Epidermal melanocyte (primary cell): Measurements from ENCODE around the gene B3GNT3.
"Not testable (repeated sequence)": the region's sequence is repeated elsewhere in the genome, so short reads cannot be mapped to it uniquely, and the experiment has no call there.

ENCODE experiments used
- DNase-seq: peaks from one replicate; pipeline ENCODE4 v3.0.0; 2011; ENCODE audit warnings: low spot score; ENCODE audit not compliant: insufficient read length

Gene B3GNT3

DNA sequence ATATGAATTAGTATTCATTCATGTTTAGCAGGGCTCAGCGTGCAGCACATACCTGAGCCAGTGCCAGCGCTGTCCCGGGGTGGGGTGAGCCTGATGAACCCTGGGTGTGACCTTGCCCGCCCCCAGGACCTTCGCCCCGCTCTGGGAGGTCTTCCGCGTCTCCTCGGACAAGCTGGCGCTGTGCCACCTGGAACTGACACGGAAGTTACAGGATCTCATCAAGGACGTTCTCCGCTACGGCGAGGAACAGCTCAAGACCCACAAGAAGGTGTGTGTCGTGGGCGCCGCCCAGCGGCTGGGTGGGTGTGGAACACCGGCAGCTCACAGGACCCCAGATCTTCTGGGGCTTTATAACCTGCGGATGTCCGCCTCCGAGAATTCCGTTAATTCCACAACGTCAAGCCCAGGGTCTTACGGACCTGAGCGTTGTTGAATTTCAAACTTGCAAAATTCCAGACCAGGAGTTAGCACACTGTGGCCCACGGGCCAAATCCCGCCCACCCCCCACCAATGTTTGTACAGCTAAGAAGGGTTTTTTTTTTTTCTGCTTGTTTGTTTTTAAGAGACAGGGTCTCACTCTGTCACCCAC is 28.3 kb upstream of the B3GNT3 start:
- no peak for DNase-seq

DNA sequence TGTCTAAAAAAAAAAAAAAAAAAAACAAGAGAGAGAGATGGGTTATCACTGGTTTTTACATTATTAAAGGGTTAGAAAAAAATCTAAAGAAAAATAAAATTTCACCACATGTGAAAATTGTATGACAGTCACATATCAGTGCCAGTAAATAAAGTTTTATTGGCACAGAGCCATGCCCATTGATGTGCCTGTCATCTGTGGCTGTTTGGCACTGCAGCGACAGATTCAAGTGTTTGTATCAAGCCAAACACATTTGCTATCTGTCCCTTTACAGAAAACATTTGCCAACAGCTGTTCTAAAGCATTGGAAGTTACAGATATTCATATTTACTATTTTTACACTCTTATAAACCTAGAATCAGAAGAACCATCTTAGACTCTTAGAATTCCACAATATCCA is 27.4 kb upstream of the B3GNT3 start:
- DNase-seq = no peak

DNA sequence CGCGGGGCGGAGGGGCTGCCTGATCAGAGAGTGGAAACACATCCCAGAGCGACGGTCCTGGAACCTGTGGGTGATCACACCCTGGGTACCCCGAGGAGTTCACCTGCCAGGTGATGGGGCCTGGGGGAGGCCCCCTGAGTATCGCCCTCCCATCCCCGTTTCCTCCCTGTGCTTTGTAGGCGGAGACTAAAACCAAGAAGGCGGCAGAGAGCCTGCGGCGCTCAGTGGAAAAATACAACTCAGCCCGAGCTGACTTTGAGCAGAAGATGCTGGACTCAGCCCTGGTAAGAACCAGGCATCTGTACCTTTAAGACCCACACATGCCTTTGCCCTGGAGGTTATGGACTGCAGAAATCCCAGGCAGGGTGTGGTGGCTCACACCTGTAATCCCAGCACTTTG is 24.3 kb upstream of the B3GNT3 start:
- DNase-seq = no peak

DNA sequence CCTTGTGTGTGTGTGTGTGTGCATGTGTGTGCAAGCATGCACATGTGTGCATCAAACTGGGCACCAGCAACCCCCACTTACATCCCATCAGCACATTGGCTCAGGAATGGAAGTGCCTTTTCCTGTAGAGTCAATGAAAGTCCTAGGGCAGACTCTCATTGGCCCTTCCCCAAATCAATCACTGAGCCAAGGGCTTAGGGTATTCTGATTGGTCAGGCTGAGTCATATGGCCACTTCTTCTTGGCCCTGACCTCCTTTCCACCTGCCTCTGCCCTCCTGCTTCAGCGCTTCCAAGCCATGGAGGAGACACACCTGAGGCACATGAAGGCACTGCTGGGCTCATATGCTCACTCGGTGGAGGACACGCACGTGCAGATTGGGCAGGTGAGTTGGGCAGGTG is 22.8 kb upstream of the B3GNT3 start:
- DNase-seq = no peak

DNA sequence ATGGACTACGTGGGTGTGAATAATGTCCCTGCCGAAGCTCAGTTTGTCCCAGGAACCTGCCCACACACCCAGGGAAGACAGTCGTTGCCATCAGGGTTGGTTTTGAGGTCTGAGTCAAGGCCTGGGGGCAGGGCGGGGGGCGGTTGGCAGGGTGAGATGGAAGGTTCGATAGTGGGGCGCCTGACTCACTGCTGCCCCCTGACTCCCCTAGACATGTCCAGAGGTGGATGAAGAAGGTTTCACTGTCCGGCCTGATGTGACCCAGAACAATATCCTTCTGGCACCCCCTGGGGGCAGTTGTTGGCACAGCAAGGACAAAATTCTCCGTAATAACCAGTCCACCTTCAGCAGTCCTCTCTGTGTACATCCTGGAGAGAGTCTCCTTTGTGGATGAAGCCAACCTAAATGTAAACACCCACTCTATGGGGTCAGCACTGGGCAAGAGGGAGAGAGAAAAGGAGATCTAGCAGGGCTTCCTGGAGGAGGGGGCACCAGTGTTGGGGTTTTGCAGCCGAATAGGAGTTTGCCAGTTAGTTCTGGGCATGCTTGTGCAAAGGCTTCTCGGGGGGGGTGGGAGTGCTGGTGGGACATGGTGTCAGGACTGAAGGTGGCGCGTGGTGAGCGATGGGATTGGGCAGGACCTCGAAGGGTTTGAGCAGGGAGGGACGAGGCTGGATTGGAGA is 19.6 kb upstream of the B3GNT3 start:
- no peak for DNase-seq

DNA sequence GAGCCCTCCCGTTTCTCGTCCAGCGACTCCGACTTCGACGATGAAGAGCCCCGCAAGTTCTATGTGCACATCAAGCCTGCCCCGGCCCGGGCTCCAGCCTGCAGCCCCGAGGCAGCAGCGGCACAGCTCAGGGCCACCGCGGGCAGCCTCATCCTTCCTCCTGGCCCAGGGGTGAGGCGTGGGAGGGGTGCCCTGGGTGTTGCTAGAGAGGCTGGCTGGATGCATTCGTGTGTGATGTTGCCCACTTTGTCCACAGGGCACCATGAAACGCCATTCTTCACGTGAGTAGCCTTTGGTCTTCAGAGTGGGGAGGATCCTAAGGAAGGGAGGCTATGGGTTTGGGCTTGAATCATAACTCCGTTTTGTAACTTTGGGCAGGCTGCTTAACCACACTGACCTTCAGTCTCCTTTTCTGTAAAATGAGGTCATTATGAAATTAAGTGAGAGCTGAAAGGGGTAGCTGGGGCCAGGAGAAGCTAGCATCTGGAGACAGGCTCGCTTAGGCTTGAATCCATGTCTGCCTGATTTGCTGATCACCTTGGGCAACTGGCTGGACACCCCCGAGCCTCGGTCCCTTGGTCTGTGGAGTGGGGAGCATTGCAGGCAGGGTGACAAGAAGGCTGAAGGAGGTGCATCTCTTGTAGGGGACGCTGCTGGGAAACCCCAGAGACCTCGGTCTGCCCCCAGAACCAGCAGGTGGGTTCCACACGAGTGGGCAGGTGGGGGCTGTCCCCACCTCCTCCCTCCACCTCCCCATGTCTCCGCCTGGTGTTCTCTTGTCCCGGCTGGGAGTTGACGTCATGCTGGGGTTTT is 18.7 kb upstream of the B3GNT3 start:
- DNase-seq = no peak

DNA sequence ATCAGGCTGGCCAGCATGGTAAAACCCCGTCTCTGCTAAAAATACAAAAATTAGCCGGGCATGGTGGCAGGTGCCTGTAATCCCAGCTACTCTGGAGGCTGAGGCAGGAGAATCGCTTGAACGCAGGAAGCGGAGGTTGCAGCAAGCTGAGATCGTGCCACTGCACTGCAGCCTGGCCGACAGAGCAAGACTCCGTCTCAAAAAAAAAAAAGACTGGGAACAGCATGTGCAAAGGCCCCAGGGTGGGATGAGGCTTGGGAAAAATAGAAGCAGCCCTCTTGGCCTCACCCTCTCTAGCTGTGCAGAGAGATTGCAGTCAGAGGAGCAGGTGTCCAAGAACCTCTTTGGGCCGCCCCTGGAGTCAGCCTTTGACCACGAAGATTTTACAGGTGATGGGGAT is 17.1 kb upstream of the B3GNT3 start:
- not testable (repeated sequence) for DNase-seq

DNA sequence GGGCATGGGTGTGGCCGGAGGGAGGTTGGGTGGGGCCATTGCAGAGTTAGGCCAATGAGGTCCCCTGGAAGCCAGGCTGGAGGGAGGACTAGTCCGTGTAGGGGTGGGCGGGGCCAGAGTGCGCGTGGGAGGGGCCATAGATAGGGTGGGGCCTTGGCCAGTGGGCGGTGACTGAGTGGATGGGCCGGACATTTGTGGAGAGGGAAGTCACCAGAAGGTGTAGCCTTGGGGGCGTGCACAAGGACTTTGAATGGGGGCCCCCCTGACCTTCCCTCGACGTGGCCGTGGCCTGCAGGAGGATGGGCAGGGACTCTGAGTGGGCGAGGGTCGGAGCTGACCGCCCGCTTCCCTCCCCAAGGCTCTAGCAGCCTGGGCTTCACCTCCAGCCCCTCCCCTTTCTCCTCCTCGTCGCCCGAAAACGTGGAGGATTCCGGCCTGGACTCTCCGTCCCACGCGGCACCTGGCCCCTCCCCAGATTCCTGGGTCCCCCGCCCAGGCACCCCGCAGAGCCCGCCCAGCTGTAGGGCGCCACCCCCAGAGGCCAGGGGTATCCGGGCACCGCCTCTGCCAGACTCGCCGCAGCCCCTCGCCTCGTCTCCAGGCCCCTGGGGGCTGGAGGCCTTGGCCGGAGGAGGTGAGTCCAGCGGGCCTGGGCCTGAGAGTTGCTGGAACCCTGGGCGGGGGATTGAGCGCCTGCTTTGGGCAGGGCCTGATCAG is 16.5 kb upstream of the B3GNT3 start:
- DNase-seq = no peak

DNA sequence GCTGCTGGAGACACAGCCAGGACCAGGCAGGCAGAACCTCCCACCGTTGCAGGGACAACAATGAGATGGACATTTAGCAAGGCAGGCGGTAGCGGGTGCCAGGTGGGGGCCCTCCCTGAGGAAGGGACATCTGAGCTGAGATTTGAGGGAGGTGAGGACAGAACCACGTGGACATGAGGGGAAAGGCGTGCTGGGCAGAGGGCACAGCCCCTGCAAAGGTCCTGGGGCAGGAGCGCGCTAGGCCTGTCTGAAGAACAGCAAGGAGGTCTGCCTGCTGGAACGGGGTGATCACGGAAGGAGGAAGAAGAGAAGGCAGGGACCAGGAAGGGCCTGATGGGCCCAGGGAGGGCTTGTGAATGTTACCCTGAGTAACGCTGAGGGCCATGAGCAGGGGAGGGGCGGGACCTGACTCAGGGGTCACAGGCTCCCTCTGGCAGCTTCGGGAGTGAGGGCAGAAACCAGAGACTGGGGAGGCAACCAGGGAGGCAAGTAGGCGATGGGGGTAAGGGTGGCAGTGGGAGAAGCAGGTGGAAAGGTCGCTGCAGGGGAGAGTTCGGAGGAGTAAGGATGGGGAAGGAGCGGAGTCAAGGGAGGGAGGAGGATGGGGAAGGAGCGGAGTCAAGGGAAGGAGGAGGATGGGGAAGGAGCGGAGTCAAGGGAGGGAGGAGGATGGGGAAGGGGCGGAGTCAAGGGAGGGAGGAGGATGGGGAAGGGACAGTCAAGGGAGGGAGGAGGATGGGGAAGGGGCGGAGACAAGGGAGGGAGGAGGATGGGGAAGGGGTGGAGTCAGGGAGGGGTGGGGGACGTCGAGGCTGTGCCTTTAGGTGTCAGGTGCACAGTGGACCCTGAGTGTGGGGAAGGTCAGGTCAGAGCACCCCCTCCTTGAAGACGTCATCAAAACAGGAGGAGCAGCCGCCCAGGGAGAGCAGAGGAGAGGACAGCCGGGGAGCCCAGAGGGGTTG is 15.7 kb upstream of the B3GNT3 start:
- DNase-seq = no peak

DNA sequence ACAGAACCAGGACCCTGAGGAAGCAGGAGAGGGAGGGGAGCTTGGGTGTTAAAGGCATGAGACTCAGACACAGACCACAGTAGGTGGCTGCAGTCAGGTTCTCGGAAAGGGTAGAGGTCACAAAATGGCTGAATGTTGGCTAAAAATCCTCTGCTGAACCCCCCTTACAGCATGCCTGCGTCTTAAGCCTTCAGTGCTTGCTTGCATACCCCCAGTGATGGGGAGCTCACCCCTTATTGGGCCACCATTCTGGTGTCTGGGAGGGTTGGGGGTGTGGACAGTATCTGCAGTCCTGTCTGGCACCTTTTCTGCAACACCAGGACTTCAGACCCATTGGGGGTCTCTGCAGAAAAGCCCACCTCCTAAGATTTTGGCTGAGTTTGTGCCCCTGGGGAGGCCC is 14.2 kb upstream of the B3GNT3 start:
- no peak for DNase-seq

DNA sequence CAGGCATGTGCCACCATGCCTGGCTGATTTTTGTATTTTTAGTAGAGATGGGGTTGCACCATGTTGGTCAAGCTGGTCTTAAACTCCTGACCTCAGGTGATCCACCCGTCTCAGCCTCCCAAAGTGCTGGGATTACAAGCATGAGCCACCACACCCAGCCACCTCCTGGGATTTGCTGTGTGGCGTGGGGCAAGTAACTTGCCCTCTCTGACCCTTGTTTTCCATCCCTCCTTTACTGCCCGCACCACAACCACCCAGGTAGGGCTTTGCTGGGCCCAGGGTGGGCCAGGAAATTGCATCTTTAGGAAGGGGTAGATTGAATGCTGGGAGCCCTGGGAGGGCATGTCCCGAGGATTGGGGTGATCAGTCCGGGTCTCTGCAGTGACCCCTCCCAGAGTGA is 11.2 kb upstream of the B3GNT3 start:
- not testable (repeated sequence) for DNase-seq

DNA sequence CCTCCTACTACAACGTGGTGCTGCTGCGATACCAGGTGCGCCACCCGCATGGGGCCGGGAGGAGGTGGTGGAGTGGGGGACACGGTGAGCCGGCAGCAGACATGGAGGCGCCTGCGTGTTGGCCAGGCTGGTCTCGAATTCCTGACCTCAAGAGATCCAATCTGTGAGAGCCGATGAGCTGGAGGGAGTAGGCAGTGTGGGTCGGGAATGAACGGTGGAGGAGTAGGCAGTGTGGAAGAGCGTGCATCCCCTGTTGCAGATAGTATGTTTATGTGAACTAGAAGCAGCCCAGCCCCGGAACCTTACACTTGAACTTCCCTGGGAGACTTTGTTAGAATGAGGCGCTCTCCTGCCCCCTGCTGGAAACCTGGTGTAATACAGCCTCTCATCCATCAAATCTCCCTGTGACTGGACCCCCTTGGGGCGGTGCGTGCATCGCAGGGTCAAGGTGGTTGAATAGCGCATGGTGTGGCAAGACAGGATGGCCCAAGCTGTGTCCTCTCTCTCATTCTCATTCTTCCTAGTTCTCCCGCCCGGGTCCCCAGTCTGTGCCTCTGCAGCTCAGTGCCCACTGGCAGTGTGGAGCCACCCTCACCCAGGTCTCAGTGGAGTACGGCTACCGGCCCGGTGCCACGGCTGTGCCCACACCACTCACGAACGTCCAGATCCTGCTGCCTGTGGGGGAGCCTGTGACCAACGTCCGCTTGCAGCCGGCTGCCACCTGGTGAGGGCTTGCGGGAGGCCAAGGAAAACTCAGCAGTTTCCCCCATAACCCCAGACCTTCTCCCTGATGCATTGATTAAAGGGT is 10.5 kb upstream of the B3GNT3 start:
- DNase-seq = peak; percentile 78

DNA sequence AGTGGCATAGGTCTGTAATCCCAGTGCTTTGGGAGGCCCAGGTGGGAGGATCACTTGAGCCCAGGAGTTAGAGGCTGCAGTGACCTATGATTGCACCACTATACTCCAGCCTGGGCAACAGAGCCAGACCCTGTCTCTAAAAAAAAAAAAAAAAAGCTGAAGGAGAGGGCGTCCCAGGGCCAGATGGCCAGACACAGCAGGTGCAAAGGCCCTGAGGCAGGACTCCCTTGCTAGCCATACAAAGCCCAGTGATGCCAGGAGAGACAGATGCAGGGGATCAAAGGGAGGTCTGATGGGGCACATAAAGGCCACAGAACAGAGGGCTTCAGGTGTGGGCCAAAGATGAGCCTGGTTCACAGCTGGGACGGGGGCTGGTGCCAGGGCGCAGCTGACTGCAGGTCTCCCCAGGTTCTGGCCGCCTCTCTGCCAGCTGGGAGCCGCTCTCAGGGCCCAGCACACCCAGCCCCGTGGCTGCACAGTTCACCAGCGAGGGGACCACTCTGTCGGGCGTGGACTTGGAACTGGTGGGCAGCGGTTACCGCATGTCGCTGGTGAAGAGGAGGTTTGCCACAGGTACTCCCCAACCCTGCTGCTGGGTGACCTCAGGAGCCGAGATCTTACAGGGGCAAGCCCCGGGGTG is 7.5 kb upstream of the B3GNT3 start:
- no peak for DNase-seq

DNA sequence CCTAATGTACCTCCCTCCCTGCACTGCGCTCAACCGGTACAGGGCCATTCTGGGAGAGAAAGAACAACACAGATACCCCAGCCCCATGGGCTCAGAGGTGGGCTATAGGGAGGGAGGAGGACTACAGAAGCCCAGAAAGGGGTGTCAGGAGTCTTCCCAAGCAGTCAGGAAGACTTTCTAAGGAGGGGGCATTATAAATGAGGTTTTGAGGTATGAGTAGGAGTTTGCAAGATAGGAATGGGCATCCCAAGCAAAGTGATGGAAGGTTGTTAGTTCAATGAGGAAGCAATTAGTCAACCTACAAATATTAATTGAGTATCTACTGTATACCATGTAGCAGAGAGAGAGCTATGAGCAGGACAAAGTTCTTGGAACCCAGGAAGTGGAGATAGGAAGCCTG is 6.3 kb upstream of the B3GNT3 start:
- DNase-seq = no peak

DNA sequence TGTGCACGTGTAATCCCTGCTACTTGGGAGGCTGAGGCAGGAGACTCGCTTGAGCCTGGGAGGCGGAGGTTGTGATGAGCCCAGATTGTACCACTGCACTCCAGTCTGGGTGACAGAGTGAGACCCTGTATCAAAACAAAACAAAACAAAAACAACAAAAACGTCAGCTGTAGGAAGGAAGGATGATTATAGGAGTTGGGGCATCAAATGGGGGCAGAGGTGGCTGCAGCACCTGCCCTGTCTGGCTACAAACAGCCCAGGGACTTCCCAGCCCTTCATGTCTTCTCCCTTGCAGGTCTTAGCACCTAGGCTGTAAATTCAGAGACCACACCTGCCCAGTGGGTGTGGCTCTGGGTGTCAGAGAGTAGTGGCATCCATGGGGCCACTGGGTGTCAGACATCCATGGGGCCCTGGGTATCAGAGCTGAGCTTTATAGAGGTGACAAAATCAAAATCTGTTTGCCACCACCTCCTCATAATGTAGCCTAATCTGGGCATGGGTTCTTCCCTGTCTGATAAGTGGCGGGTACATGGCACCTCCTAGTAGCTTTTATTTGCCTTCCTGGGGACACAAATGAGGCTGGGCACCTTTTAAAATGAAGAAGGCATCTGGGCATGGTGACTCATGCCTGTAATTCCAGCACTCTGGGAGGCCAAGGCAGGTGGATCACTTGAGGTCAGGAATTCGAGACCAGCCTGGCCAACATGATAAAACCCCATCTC is 4.7 kb upstream of the B3GNT3 start:
- DNase-seq = no peak

DNA sequence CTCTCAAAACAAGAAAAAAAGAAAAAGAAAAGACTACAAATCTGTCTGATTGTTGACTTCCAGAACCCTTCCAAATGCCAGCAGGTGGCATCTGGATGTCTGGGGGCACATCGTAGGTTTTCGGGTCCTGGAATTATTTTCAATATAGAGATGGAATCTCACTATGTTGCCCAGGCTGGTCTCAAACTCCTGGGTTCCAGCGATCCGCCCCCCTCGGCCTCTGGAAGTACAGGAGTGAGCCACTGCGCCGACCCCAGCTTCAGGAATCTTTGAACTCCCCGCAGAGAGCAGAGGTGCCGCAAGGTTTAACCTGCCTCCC is 567 bp upstream of the B3GNT3 start:
- DNase-seq = no peak

DNA sequence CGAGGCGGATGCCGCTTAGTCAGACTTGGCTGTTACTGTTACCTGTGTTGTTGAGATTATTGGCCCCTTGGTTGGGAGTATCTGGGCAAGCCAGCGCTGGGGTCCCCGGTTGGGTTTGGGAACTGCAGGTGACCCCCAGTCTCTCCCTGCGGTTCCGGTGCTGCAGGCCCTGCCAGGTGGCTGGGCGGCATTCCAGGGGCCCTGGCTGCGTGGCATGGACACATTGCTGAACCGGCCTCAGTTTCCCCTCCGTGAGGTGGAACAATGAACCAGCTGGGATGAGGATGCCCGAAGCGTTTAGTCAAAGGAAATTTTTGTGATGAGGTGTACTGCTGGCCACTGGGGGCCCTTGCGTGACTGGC is 538 bp downstream of the B3GNT3 start:
- DNase-seq = no peak

DNA sequence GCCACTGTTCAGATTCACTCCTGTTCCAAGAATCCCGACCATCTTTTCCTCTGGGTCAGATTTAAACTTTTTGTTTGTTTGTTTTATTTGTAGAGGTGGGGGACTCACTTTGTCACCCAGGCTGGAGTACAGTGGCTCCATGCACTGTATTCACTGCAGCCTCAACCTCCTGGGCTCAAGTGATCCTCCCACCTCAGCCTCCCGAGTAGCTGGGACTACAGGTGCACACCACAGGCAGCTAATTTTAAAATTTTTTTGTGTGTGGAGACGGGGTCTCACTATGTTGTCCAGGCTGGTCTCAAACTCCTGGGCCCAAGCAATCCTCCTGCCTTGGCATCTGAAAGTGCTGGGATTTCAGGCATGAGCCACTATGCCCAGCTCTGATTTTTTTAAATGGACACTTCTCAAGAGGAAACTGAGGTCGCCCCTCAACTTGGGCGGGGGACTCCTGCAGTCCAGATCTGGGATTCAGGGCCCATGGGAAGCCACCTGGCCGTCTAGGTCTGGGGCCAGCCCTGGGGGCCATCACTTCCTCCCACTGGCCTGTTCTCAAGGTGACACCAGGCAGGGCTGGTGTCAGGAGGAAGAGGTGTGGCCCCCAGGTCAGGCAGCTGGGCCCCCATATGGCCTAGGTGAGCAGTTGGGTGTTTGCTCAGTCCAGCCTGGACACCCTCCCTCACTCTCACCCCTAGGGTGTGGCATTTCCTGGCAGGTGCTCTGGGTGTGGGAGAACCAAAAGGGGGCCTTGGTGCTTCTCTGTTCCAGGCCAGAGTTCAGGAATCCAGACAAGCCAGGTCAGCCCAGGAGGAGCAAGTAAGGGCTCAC is 1.3 kb downstream of the B3GNT3 start:
- DNase-seq = no peak
